HG03460 (cell line): ENCODE results near the gene CYRIA.

Source experiments
- ATAC-seq: cut with Tn5 transposase; IDR thresholded peaks from one replicate; pipeline ENCODE4 v1.9.1; 2021; ENCODE audit not compliant: unreplicated experiment

The CYRIA gene

DNA sequence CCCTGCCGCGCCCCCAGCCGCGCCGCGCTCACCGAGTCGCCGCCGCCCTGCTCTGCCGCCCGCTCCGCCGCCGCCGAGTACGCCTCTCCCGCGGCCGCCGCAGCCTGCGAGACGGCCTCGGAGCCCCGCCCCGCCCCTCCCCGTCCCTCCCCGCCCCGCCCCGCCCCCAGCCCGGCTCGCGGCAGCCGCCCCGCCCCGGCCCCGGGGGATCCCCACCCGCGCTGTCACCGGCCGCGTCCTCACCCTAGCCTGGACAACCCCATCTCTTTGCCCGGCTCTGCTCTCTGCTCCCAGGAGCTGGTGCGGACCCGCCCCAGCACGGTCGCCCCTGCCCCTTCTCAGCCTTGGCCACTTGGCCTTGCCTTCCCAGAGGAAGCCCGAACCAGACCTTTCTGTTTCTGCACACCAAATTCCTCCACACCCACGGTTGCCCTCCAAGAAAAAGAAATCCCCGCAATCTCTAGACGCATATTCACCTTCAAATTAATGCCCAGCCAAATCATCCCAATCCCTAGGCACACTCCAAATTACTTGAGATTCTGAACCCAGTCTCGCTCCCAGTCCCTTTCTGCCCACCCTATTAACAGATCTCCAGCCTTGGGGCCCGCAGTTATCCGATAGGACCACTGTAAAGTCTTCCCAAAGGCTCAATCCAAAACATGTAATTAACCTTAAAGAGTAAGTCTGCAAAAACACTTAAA is at the start of gene CYRIA:
TSS of gene CYRIA (minus strand) at position 87 of the 701 bp plus-strand sequence. CDS start 77,715 bp downstream, outside the sequence.
- no peak for ATAC-seq

DNA sequence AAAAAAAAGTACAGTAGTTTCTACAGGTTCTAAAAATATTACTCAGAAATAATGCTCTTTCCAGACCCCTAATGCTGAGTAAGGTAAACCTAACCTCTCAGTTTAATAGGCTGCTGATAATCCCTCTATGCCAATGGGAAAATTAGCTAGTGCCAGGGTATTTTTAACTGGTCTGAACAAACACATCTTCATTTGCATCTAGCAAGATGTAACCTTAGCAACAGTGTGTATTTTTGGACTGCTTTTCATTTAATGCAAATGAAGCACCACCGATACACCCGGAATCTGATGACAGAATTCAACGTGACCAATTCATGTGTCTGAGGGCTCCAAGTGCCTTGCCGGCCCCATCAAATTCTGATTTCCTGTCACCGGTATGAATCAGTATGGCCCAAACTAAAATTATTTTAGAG is 47.4 kb upstream of the CYRIA start:
- peak; percentile 83 for ATAC-seq

GRCh38 chr2:16709769-16710168 is 44.1 kb upstream of the CYRIA start:
- ATAC-seq: no peak

- no peak for ATAC-seq
These were observed 42.5 kb upstream of the CYRIA start for GRCh38 chr2:16708173-16708572.

GRCh38 chr2:16707014-16707623 is 41.5 kb upstream of the CYRIA start:
- no peak for ATAC-seq

DNA sequence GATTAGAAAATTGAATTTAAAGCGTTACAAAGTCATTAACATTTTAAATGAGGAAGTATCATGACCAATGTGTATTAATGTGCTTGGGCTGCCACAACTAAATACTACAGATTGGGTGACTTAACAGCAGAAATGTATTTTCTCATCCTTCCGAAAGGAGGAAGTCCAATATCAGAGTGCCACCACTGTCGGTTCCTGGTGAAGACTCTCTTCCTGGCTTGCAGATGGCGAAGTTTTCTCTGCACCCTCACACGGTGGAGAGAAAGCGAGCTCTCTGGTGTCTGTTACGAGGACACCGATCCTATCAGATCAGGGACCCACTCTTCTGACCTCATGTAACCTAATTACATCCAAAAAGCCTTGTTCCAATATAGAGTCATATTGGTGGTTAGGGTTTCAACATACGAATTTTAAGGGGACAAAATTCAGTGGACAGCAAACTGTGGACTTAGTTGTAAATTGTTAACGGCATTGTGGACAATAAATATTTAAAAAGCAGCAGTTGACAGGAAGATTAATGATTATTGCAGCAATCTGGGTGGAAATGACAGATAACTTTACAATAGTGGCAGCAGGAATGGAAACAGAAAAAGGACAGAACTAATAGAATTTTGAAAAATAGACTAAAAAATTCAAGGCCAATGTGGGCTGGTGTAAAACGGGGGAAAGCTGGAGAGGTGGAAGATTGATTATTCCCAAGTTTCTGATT is 35.1 kb upstream of the CYRIA start:
- ATAC-seq: no peak

- no peak for ATAC-seq
These were observed 28.2 kb upstream of the CYRIA start for GRCh38 chr2:16693854-16694253.

DNA sequence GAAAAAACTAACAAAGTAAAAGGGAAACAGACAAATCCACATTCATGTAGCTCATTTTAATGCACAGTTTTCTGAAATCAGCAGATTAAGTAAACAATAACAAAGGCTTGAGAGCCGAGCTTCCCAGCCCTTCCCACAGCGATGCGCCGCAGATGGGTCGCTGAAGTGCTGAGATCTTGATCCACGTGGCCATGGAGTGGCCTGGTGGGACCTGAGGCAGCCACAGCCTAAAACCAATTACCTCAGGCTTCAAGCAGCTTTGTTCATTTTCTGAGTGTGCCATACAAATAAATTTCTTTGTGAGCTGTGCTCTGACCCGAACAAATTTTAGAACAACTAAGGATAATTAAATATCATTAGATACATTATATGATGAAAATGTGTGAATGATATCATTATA is 25.6 kb upstream of the CYRIA start:
- ATAC-seq: no peak

GRCh38 chr2:16687955-16688354 is 22.3 kb upstream of the CYRIA start:
- no peak for ATAC-seq

DNA sequence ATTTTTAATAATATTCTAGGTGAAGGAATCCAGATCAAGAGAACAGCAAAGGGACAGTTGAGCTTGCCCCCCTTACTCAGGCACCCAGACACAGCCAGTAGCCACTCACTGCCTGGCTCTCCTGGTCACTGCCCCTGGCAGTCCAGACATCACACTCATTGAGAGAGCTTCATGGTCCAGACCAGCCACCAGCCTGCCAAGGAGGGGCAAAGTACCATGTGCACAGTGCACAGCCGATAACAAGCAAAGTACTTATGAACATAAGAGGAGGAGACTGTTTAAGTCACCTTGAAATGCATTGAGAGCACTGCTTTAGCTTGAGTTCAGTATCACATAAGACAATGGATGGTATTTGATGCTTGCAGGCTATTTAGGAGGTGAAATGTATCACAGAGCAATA is 21.6 kb upstream of the CYRIA start:
- no peak for ATAC-seq

DNA sequence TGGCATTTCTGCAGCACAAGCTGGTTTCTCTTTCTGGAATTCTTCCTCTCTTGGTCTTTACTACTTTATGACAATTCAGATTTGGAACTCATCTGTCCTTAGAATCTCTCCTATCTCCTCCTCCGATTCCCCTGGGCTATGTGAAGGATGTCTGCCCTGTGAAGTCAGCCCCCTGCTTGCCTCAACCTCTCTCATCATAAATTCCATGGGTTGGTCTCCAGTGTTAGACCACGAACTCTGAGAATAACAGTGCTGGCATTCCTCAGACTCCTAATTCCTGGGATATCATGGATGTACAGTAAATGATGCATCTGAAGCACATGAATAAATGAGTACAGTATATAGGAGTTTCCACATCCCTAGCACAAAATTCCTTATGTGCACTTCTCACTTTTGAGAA is 21.0 kb upstream of the CYRIA start:
- ATAC-seq: no peak

DNA sequence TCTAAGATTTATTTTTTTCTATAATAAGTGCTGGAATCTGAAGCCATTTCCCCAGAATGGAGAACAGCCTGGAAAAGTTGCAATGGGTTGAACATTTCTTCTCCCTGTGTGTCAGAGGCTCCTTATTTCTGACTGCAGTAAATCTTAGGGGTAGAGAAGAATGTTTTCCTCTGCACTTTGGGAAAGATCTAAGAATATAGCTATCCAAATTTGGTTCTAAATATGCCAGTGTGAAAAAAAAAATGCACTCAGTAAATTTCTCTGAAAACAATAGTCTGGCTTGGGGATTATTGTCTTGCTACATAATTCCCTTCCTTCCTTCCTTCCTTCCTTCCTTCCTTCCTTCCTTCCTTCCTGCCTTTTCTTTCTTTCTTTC is 19.7 kb upstream of the CYRIA start:
- no peak for ATAC-seq

- ATAC-seq: no peak
These were observed 19.2 kb upstream of the CYRIA start for GRCh38 chr2:16684676-16685339.

DNA sequence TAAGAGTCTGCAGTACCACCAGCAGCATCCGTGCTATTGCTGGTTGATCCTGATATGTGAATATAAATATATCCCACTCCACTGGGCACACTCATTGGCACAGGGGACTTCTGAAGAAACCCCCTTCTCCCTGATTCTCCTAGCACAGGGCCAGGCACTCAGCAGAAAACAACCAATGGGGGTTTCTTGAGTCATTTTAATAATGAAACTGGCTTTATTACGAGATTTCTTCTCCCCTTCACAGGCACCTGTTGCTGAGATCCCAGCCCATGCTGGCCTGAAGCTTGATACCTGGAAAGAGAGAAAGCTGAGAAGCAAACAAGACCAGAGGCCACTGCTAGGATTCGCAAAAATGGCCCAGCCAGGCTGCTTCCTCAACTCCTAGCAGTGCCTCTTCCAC is 17.9 kb upstream of the CYRIA start:
- ATAC-seq: no peak

GRCh38 chr2:16682431-16683118 is 16.9 kb upstream of the CYRIA start:
- ATAC-seq: no peak

DNA sequence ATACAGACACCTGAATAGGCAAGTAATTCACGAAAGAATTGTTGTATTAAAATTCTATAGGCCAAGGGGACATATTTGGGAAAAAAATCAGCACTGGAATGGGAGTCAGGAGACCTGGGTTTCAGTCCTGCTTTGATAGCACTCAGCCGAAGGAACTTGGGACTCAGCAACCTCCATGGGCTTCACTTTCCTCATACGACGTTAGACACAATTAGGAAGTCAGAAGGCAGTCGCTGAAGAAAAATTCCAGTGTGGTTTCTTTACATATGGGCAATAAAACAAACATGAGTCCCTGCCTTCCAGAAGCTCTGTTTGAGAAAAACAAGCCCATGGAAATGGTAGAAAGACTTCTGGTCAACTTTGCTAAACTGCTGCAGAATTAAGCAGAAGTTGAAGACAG is 15.1 kb upstream of the CYRIA start:
- no peak for ATAC-seq

- ATAC-seq: no peak
These were observed 14.7 kb upstream of the CYRIA start for GRCh38 chr2:16680304-16680703.

DNA sequence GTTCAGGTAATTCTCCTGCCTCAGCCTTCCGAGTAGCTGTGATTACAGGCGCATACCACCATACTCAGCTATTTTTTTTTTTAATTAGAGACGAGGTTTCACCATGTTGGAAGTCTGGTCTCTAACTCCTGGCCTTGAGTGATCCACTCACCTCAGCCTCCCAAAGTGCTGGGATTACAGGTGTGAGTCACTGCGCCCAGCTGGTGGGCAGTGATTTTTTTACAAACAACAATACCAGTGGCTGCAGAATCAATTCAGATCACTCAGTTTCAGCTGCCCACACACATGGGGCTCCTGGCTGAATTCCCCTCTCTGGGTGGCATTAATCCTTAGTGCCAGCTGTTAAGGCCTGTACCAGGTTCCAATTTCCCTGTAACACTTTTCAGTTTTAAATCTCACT is 13.3 kb upstream of the CYRIA start:
- no peak for ATAC-seq

DNA sequence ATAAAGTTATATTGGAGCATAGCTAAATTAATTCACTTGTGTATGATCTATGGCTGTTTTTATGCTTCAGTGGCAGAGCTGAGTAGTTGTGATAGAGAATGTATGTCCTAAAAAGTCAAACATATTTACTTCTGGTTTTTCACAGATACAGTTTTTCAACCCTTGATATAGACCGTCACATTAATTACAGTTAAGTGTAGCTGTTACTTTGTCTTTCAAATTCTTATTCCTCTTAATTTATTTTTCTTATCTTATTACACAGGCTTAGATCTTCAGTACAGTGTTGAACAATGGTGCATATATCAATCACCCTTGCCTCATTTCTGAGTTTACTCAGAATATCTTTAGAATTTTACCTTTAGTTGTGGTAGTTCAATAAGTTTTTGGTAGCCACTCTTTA is 12.2 kb upstream of the CYRIA start:
- ATAC-seq: no peak

DNA sequence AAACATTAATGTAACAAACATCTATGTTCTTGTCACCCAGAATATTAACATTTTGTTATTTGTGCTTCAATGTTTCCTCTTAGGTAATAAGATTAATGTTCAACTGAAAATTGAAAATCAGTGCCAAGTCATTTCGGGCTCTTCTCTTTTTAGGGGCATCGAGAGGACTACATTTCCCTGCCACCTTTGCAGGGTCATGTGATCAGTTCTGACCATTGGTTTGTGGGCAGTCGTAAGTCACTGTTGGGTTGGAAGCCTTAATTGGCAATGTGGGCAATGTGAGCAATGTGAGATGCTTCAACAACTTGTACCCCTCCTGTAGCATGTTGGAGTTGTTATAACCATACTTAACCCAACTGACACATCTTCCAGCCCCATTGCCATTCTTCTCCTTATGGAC is 10.1 kb upstream of the CYRIA start:
- ATAC-seq: no peak

DNA sequence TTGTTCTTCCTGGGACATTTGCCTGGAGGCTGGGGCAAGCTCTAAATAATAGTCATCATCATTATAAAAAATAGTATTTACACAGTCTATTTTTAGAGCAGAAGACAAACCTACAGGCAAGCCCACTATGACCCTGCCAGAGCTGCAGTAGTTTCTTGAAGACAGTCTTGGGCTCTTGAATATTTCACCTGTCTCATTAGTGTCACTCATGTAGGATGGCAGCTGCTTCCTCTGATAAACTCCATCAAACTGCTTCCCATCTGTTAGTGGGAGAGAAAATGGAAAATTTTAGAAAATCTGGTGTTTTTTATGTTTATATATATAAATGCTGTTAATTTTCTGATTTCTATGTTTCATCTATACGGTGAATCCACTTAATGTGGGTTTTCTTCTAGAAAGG is 8.5 kb upstream of the CYRIA start:
- no peak for ATAC-seq
